CD14-positive monocyte (primary cell): ENCODE results near the gene NEK1. TPM values are rescaled to one million over a fixed set of nuclear protein-coding genes. Genes with fewer than 3 reads are reported as not detected.

Source experiments
- DNase-seq, 3 donors: peaks; one replicate each; pipeline ENCODE4 v3.0.0-alpha.2; 2011 to 2022
- H2AFZ ChIP-seq: 2 replicates; pipeline ENCODE4 v1.6.0; 2012; ENCODE audit warnings: mild to moderate bottlenecking, low read depth, low read length, inconsistent platforms; ENCODE audit not compliant: insufficient read depth, poor library complexity, severe bottlenecking
- H3K27ac ChIP-seq, 2 donors: 1 replicate in 1 of 2; 2 replicates in 1 of 2; pipeline ENCODE4 v1.5.1; 2012 to 2013; ENCODE audit warnings: low read length in 2 of 2, control low read depth in 1 of 2, inconsistent platforms in 1 of 2, low read depth in 1 of 2, mild to moderate bottlenecking in 1 of 2
- H3K27me3 ChIP-seq, 2 donors: one replicate each; pipeline versions ENCODE4 v1.6.0 to v1.6.1; 2011 to 2013; ENCODE audit warnings: low read length in 2 of 2; ENCODE audit not compliant: control insufficient read depth in 2 of 2, insufficient read depth in 2 of 2
- H3K36me3 ChIP-seq, 2 donors: replicated peaks in 1 of 2; 1 replicate in 1 of 2; 2 replicates in 1 of 2; pipeline versions ENCODE4 v1.5.1 to v1.6.1; 2012 to 2013; ENCODE audit warnings: low read length in 2 of 2, control low read depth in 1 of 2, inconsistent platforms in 1 of 2, mild to moderate bottlenecking in 1 of 2; ENCODE audit not compliant: insufficient read depth in 2 of 2, control insufficient read depth in 1 of 2
- H3K4me1 ChIP-seq, 2 donors: 1 replicate in 1 of 2; 2 replicates in 1 of 2; pipeline versions ENCODE4 v1.5.1 to v1.6.1; 2012 to 2013; ENCODE audit warnings: low read length in 2 of 2, control low read depth in 1 of 2, inconsistent platforms in 1 of 2, mild to moderate bottlenecking in 1 of 2, moderate library complexity in 1 of 2; ENCODE audit not compliant: insufficient read depth in 2 of 2, control insufficient read depth in 1 of 2
- H3K4me2 ChIP-seq: replicated peaks from 2 replicates; pipeline ENCODE3; 2012; ENCODE audit warnings: low read length, moderate library complexity, mild to moderate bottlenecking; ENCODE audit not compliant: poor library complexity, severe bottlenecking; ENCODE audit errors: extremely low read depth
- H3K4me3 ChIP-seq, 3 experiments: fragments of 200-600 bp in 1 of 3; sonication (generic) in 1 of 3; replicated peaks in 1 of 3; 1 replicate in 2 of 3; 2 replicates in 1 of 3; pipeline ENCODE4 v1.5.1; 2011 to 2013; ENCODE audit warnings: low read length in 3 of 3, mild to moderate bottlenecking in 3 of 3, control low read depth in 2 of 3, low read depth in 2 of 3, inconsistent platforms in 1 of 3, moderate library complexity in 1 of 3
- H3K79me2 ChIP-seq: 2 replicates; pipeline ENCODE4 v1.6.0; 2012; ENCODE audit warnings: mild to moderate bottlenecking, control low read depth, inconsistent platforms, low read length, moderate library complexity; ENCODE audit not compliant: insufficient read depth
- H3K9ac ChIP-seq: 2 replicates; pipeline ENCODE4 v1.6.0; 2017; ENCODE audit warnings: low read length, mild to moderate bottlenecking; ENCODE audit not compliant: insufficient read depth, poor library complexity, severe bottlenecking
- H3K9me3 ChIP-seq, 2 donors: replicated peaks in 1 of 2; 1 replicate in 1 of 2; 2 replicates in 1 of 2; pipeline versions ENCODE4 v1.5.1 to v1.6.1; 2012 to 2013; ENCODE audit warnings: low read length in 2 of 2, control low read depth in 1 of 2; ENCODE audit not compliant: control insufficient read depth in 1 of 2, insufficient read depth in 1 of 2
- H4K20me1 ChIP-seq: 2 replicates; pipeline ENCODE4 v1.6.0; 2012; ENCODE audit warnings: mild to moderate bottlenecking, low read length, control low read depth, moderate library complexity; ENCODE audit not compliant: insufficient read depth
- H3K27ac Mint-ChIP-seq, 7 donors: one replicate each; pipeline ENCODE4 v1.8.0; 2020; ENCODE audit warnings: mild to moderate bottlenecking in 7 of 7, mixed read lengths in 7 of 7, moderate library complexity in 6 of 7, inconsistent platforms in 2 of 7
- H3K27me3 Mint-ChIP-seq, 3 donors: one replicate each; pipeline ENCODE4 v1.8.0; 2021 to 2022; ENCODE audit warnings: low read depth in 3 of 3, mild to moderate bottlenecking in 3 of 3, mixed read lengths in 3 of 3, moderate library complexity in 3 of 3, inconsistent platforms in 1 of 3
- H3K36me3 Mint-ChIP-seq, 2 donors: one replicate each; pipeline ENCODE4 v1.8.0; 2020; ENCODE audit warnings: mixed read lengths in 2 of 2, inconsistent platforms in 1 of 2, mild to moderate bottlenecking in 1 of 2
- H3K4me1 Mint-ChIP-seq: one replicate; pipeline ENCODE4 v1.8.0; 2020; ENCODE audit warnings: mild to moderate bottlenecking, mixed read lengths
- H3K4me3 Mint-ChIP-seq, 2 donors: one replicate each; pipeline ENCODE4 v1.8.0; 2020; ENCODE audit warnings: mild to moderate bottlenecking in 2 of 2, mixed read lengths in 2 of 2, moderate library complexity in 1 of 2
- H3K9me3 Mint-ChIP-seq, 7 donors: one replicate each; pipeline ENCODE4 v1.8.0; 2020 to 2022; ENCODE audit warnings: mixed read lengths in 7 of 7, mild to moderate bottlenecking in 6 of 7, moderate library complexity in 6 of 7, inconsistent platforms in 2 of 7
- WGBS: methylation state at CpG from one replicate; pipeline ENCODE4 v1.1.5; 2013; ENCODE audit warnings: missing lambda C conversion rate; ENCODE audit not compliant: insufficient coverage; 5-methylcytosine and 5-hydroxymethylcytosine counted together
- intact Hi-C, 2 donors: fragments of 100-400 bp; cut with micrococcal nuclease; formaldehyde crosslinking; loops; one replicate each; pipeline versions ENCODE4 v1.15.0 to v1.15.1; 2023
- polyA plus RNA-seq, 3 donors: library from polyadenylated mRNA; depleted of rRNA in 1 of 3; unstranded in 2 of 3; stranded (reverse) in 1 of 3; fragments of 300-500 nt in 2 of 3; fragments of >200 nt in 1 of 3; fragmentation: Illumina TruSeq in 2 of 3; gene quantifications; 1 replicate in 2 of 3; 2 replicates in 1 of 3; pipeline ENCODE4 v1.2.3, GENCODE V29; 2012 to 2021
- TF ChIP-seq, protein P1 (sequence below): fragments of 200-600 bp; IDR thresholded peaks from one replicate; pipeline ENCODE4 v1.8.0; 2022; ENCODE audit warnings: antibody characterized with exemption, mild to moderate bottlenecking

Gene NEK1
- polyA plus RNA-seq, 3 donors, result 1.9 to 5.5 (median 2.7) TPM

DNA sequence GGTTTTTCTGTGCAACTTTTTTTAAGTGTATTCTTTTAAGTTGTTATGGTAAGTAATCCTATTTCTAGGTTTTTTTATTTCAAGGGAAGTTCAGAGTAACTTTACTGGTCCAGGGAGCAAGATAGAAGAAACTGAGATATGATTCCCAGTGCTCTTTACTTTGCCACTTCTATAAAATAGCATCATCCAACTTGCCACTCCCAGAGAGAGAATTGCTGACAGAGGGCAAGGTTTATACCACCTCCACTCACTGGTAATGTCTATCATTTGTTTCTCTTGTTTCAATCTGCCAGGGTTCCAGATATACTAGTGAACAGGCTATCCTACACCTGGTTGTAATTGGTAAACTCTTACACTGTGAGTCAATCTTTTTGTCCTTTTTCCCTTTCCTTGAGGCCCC lies 4.5 kb upstream of the NEK1 start:
- no peak overlapping the region for H3K4me3 Mint-ChIP-seq
- Histone ChIP-seq H3K79me2 (peaks cover 13% of the 10 kb centered on the region), H3K27ac (no peak overlapping the region), H3K4me1 (peaks cover 25% of the 10 kb centered on the region in 2 donors), H3K36me3 (no peaks in the 10 kb centered on the region), H3K4me2 (no peak overlapping the region), H2AFZ (no peak overlapping the region), H3K27me3 (no peaks in the 10 kb centered on the region), H3K4me3 (no peak overlapping the region), H3K9me3 (no peaks in the 10 kb centered on the region), H4K20me1 (no peaks in the 10 kb centered on the region), H3K9ac (no peak overlapping the region)
- intact Hi-C loops, result no loop called here
- TF ChIP-seq, protein P1, sequence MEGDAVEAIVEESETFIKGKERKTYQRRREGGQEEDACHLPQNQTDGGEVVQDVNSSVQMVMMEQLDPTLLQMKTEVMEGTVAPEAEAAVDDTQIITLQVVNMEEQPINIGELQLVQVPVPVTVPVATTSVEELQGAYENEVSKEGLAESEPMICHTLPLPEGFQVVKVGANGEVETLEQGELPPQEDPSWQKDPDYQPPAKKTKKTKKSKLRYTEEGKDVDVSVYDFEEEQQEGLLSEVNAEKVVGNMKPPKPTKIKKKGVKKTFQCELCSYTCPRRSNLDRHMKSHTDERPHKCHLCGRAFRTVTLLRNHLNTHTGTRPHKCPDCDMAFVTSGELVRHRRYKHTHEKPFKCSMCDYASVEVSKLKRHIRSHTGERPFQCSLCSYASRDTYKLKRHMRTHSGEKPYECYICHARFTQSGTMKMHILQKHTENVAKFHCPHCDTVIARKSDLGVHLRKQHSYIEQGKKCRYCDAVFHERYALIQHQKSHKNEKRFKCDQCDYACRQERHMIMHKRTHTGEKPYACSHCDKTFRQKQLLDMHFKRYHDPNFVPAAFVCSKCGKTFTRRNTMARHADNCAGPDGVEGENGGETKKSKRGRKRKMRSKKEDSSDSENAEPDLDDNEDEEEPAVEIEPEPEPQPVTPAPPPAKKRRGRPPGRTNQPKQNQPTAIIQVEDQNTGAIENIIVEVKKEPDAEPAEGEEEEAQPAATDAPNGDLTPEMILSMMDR, result no peak
- H3K27me3 Mint-ChIP-seq, result peaks cover 0 to 5% (median 3%) of the 10 kb centered on the region in 3 donors
- H3K36me3 Mint-ChIP-seq, result no peaks in the 10 kb centered on the region
- H3K4me1 Mint-ChIP-seq, result peaks cover 22% of the 10 kb centered on the region
- no peaks in the 10 kb centered on the region for H3K9me3 Mint-ChIP-seq
- H3K27ac Mint-ChIP-seq, result no peak overlapping the region
- no peak for DNase-seq

DNA sequence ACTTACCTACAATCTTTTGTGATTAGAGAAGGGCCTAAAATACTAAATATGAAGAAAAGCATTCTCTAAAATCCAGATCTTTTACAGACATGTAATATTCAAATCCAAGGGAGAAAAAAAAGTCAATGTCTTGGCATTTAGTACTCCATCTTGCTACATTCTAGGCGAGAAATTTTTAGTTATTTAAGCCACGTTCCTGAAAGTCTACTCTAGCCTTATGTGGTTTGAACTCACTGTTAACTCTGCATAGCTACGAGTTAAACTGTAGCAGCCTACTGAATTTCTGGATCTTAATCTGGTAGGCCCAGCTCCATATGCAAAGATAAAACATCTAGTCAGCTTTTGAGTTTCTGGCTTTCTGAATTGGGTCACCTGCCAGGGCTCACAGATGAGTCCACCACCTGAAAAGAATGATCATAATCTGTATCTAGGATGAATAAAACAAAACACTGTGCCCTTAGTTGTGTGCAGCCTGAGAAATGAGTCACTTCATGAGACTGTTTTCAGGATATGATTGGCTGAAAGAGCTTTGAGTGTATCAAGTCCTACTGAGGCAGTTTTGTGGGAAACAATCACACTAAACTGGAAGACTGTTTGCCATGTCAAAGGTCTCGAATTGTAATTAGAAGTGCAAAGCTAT lies 3.2 kb upstream of the NEK1 start:
- no peak overlapping the region for H3K27ac Mint-ChIP-seq
- Histone ChIP-seq H3K27me3 (no peaks in the 10 kb centered on the region), H3K36me3 (no peaks in the 10 kb centered on the region), H2AFZ (no peak overlapping the region), H3K4me2 (no peak overlapping the region), H4K20me1 (no peaks in the 10 kb centered on the region), H3K27ac (no peak overlapping the region), H3K9ac (no peak overlapping the region), H3K79me2 (peaks cover 7% of the 10 kb centered on the region), H3K4me1 (peaks cover 16 to 25% of the 10 kb centered on the region in 2 donors), H3K9me3 (no peaks in the 10 kb centered on the region), H3K4me3 (no peak overlapping the region)
- H3K9me3 Mint-ChIP-seq, result no peaks in the 10 kb centered on the region
- WGBS, result 93% methylated on average over 2 of the region's 4 CpGs
- TF ChIP-seq, protein P1, result no peak
- peak in 1 of 3 donors; percentile 11 for DNase-seq
- no peak overlapping the region for H3K4me3 Mint-ChIP-seq
- intact Hi-C loops, result no loop called here
- peaks cover 0 to 5% (median 3%) of the 10 kb centered on the region in 3 donors for H3K27me3 Mint-ChIP-seq
- H3K4me1 Mint-ChIP-seq, result peaks cover 22% of the 10 kb centered on the region
- no peaks in the 10 kb centered on the region for H3K36me3 Mint-ChIP-seq
